ENCODE results near the gene REC8.

The REC8 gene

GRCh38 chr14:24135584-24135833 lies 36.4 kb upstream of the REC8 start:
- peak overlapping the region; percentile 36 for H3K27ac ChIP-seq (replicated peaks)
- DNase-seq (ENCODE audit: low read depth in 1 of 2, low spot score in 1 of 2): no peak
- H3K4me3 ChIP-seq (replicated peaks; ENCODE audit: insufficient read depth, low read length): peak overlapping the region; percentile 85
- TF ChIP-seq, protein P1, sequence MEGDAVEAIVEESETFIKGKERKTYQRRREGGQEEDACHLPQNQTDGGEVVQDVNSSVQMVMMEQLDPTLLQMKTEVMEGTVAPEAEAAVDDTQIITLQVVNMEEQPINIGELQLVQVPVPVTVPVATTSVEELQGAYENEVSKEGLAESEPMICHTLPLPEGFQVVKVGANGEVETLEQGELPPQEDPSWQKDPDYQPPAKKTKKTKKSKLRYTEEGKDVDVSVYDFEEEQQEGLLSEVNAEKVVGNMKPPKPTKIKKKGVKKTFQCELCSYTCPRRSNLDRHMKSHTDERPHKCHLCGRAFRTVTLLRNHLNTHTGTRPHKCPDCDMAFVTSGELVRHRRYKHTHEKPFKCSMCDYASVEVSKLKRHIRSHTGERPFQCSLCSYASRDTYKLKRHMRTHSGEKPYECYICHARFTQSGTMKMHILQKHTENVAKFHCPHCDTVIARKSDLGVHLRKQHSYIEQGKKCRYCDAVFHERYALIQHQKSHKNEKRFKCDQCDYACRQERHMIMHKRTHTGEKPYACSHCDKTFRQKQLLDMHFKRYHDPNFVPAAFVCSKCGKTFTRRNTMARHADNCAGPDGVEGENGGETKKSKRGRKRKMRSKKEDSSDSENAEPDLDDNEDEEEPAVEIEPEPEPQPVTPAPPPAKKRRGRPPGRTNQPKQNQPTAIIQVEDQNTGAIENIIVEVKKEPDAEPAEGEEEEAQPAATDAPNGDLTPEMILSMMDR (IDR thresholded peaks at IDR 0.05; ENCODE audit: insufficient read depth, low read length): no peak
- TF ChIP-seq POLR2AphosphoS5 (IDR thresholded peaks at IDR 0.05; ENCODE audit: low read depth): no peak
- TF ChIP-seq, protein P2, sequence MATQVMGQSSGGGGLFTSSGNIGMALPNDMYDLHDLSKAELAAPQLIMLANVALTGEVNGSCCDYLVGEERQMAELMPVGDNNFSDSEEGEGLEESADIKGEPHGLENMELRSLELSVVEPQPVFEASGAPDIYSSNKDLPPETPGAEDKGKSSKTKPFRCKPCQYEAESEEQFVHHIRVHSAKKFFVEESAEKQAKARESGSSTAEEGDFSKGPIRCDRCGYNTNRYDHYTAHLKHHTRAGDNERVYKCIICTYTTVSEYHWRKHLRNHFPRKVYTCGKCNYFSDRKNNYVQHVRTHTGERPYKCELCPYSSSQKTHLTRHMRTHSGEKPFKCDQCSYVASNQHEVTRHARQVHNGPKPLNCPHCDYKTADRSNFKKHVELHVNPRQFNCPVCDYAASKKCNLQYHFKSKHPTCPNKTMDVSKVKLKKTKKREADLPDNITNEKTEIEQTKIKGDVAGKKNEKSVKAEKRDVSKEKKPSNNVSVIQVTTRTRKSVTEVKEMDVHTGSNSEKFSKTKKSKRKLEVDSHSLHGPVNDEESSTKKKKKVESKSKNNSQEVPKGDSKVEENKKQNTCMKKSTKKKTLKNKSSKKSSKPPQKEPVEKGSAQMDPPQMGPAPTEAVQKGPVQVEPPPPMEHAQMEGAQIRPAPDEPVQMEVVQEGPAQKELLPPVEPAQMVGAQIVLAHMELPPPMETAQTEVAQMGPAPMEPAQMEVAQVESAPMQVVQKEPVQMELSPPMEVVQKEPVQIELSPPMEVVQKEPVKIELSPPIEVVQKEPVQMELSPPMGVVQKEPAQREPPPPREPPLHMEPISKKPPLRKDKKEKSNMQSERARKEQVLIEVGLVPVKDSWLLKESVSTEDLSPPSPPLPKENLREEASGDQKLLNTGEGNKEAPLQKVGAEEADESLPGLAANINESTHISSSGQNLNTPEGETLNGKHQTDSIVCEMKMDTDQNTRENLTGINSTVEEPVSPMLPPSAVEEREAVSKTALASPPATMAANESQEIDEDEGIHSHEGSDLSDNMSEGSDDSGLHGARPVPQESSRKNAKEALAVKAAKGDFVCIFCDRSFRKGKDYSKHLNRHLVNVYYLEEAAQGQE (IDR thresholded peaks at IDR 0.05; ENCODE audit: insufficient replicate concordance, low read depth): no peak
- no peak for TF ChIP-seq SPI1 (IDR thresholded peaks at IDR 0.05; ENCODE audit: borderline replicate concordance, low read depth)
- TF ChIP-seq GABPA (IDR thresholded peaks at IDR 0.05; ENCODE audit: low read depth): no peak
- H3K27me3 ChIP-seq (ENCODE audit: insufficient read depth, poor library complexity, severe bottlenecking): no peaks in the 10 kb centered on the region

DNA sequence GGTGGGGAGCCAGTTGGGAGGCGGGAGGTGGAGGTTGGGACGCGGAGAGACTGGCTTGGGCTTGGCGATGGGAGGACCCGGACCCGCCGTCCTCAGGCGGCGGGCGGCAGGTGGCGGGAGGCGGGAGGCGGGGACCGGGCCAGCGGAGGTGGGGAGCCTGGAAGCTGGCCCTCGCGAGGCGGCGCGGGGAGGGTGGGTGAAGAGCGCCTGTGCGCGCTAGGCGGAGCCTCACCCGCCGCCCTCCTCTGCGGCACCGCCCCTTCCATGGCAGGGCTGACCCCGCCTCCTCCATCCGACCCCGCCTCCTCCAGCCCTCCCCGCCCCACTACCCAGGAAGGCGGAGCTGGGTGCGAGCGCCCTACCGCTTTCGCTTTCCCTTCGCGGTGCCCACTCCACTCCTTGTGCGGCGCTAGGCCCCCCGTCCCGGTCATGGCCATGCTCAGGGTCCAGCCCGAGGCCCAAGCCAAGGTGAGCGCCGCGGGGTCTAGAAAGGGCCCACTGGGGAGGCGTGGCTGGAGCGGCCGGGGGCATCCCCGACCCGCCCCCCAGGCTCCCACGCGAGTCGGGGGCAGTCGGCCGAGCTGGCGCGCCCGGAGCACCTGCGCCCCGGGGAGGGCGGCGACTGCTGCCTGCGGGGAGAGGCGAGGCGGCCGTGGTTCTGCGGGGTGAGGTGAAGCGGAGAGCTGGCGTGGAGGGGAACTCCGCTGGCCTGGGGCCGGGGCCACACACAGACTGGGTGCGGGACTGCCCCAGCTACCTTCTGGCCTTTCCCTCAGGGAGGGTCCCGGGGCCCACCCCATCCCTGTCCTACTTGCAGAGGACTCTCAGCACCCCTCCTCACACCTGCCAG lies 35.8 kb upstream of the REC8 start, which contains the start of gene PSME1:
PSME1 (plus strand) TSS at position 361 of the 850 bp plus-strand sequence; CDS start at position 430, 69 bp downstream.
- peak; percentile 62; the same call in 1 of the 2 replicates for TF ChIP-seq POLR2AphosphoS5 (IDR thresholded peaks at IDR 0.05; ENCODE audit: low read depth)
- TF ChIP-seq GABPA (IDR thresholded peaks at IDR 0.05; ENCODE audit: low read depth): no peak
- H3K4me3 ChIP-seq (replicated peaks; ENCODE audit: insufficient read depth, low read length): peak within 1 kb of the TSS; percentile 85
- no peaks in the 10 kb centered on the region for H3K27me3 ChIP-seq (ENCODE audit: insufficient read depth, poor library complexity, severe bottlenecking)
- peak; percentile 79 to 91 for DNase-seq (ENCODE audit: low read depth in 1 of 2, low spot score in 1 of 2)
- peak within 1 kb of the TSS; percentile 68 for H3K27ac ChIP-seq (replicated peaks)

DNA sequence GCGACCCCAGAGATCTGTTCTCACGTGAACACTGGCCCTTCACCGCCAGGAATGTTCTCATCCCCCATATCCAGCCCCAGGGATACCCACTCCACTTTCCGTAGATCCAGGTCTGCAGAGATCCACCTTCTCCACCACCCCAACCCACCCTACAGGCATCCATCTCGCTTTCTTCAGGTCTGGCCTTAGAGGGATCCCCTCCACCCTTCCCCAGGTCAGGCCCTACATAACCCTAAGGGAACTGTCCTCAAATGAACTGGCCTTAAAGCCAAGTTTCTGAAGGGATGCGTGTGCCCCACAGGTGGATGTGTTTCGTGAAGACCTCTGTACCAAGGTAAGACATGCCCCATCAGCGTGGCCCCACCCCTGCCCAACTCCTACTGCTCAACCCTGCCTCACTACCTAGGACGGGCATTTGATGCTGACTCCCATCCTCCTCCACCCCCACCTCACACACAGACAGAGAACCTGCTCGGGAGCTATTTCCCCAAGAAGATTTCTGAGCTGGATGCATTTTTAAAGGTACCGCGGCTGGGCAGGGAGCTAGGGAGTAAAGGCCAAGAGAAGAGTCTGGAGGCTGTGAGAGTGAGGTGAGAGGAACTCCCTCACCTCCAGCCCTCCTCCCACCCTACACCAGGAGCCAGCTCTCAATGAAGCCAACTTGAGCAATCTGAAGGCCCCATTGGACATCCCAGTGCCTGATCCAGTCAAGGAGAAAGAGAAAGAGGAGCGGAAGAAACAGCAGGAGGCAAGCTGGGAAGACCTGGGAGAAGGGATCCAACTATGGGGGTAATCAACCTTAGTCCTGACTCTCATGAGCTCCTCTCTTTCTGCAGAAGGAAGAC lies 35.0 kb upstream of the REC8 start:
- H3K4me3 ChIP-seq (replicated peaks; ENCODE audit: insufficient read depth, low read length): peak overlapping the region; percentile 85
- H3K27ac ChIP-seq (replicated peaks): no peak overlapping the region; the same call in 1 of the 2 replicates
- TF ChIP-seq SPI1 (IDR thresholded peaks at IDR 0.05; ENCODE audit: borderline replicate concordance, low read depth) (no peak), GABPA (IDR thresholded peaks at IDR 0.05; ENCODE audit: low read depth) (no peak), POLR2AphosphoS5 (IDR thresholded peaks at IDR 0.05; ENCODE audit: low read depth) (no peak)
- TF ChIP-seq, protein P2 (IDR thresholded peaks at IDR 0.05; ENCODE audit: insufficient replicate concordance, low read depth): no peak
- TF ChIP-seq, protein P1 (IDR thresholded peaks at IDR 0.05; ENCODE audit: insufficient read depth, low read length): no peak
- DNase-seq (ENCODE audit: low read depth in 1 of 2, low spot score in 1 of 2): no peak
- H3K27me3 ChIP-seq (ENCODE audit: insufficient read depth, poor library complexity, severe bottlenecking): no peaks in the 10 kb centered on the region

Measured in HL-60 (cell line).